ENCODE data around the gene LIPI.

GRCh38 chr21:14114251-14114650 lies 96.5 kb downstream of the LIPI start:
- TF ChIP-seq CTCF (IDR thresholded peaks at IDR 0.05) = no peak
- TF ChIP-seq ZFX (IDR thresholded peaks at IDR 0.05; ENCODE audit: borderline replicate concordance) = no peak
